HepG2 (cell line): ENCODE measurements around the gene C1QTNF12. TPM values are rescaled to one million over a fixed set of nuclear protein-coding genes. Genes with fewer than 3 reads are reported as not detected.

ENCODE experiments used
- CBX5 ChIP-seq: sonication (generic); formaldehyde crosslinking; IDR thresholded peaks from 2 replicates; pipeline ENCODE4 v1.4.0; 2020; ENCODE audit warnings: missing genetic modification reagents, borderline replicate concordance
- HOXA3 ChIP-seq: sonication (generic); formaldehyde crosslinking; IDR thresholded peaks from 2 replicates; pipeline ENCODE4 v1.5.0; 2020; ENCODE audit warnings: missing genetic modification reagents
- KDM5B ChIP-seq: sonication (generic); formaldehyde crosslinking; IDR thresholded peaks from 2 replicates; pipeline ENCODE4 v1.4.0; 2020; ENCODE audit warnings: missing genetic modification reagents, mild to moderate bottlenecking, borderline replicate concordance
- MYC ChIP-seq: sonication (generic); formaldehyde crosslinking; IDR thresholded peaks from 2 replicates; pipeline ENCODE4 v1.9.0; 2021; ENCODE audit warnings: missing genetic modification reagents, borderline replicate concordance
- NKX3-1 ChIP-seq: sonication (generic); formaldehyde crosslinking; IDR thresholded peaks from 2 replicates; pipeline ENCODE4 v1.5.0; 2020; ENCODE audit warnings: missing genetic modification reagents
- NRL ChIP-seq: sonication (generic); formaldehyde crosslinking; IDR thresholded peaks from 2 replicates; pipeline ENCODE4 v1.5.0; 2020; ENCODE audit warnings: missing genetic modification reagents, mild to moderate bottlenecking, moderate library complexity, borderline replicate concordance
- SAFB2 ChIP-seq: sonication (generic); formaldehyde crosslinking; IDR thresholded peaks from 2 replicates; pipeline ENCODE4 v1.5.1; 2020; ENCODE audit warnings: missing genetic modification reagents, low read depth, mild to moderate bottlenecking, borderline replicate concordance
- SOX6 ChIP-seq, 2 experiments: fragments of 450-650 bp in 1 of 2; sonication (generic) in 1 of 2; formaldehyde crosslinking in 1 of 2; IDR thresholded peaks; 2 replicates each; pipeline versions ENCODE4 v1.4.0 to v1.6.1; 2017 to 2020; ENCODE audit warnings: antibody characterized with exemption in 1 of 2, mild to moderate bottlenecking in 1 of 2, missing genetic modification reagents in 1 of 2
- SYNCRIP ChIP-seq: fragments of 200-400 bp; formaldehyde crosslinking; IDR thresholded peaks from 2 replicates; pipeline ENCODE4 v1.6.1; 2018; ENCODE audit warnings: mild to moderate bottlenecking, low read depth, low read length; ENCODE audit not compliant: insufficient read depth
- ZNF550 ChIP-seq: sonication (generic); formaldehyde crosslinking; IDR thresholded peaks from 2 replicates; pipeline ENCODE4 v1.4.0; 2020; ENCODE audit warnings: mild to moderate bottlenecking, missing genetic modification reagents, borderline replicate concordance
- ZNF816 ChIP-seq: sonication (generic); formaldehyde crosslinking; IDR thresholded peaks from 2 replicates; pipeline ENCODE4 v1.8.0; 2022; ENCODE audit warnings: missing genetic modification reagents, mild to moderate bottlenecking, borderline replicate concordance
- polyA plus RNA-seq, 8 experiments: library from polyadenylated mRNA; depleted of rRNA in 3 of 8; stranded (reverse) in 7 of 8; unstranded in 1 of 8; fragments of >200 nt; fragmentation: Illumina TruSeq in 4 of 8; extraction: Trizol in 4 of 8; gene quantifications; 2 replicates each; pipeline versions ENCODE4 v1.2.1 to v1.2.3, GENCODE V29; 2011 to 2016; ENCODE audit warnings: low read depth in 4 of 8, missing spikeins in 1 of 8, mixed read lengths in 1 of 8; ENCODE audit not compliant: insufficient read depth in 1 of 8
- total RNA-seq, 5 experiments: library from RNA; depleted of rRNA; stranded (reverse); fragments of >200 nt; fragmentation: Illumina TruSeq; extraction: Trizol; gene quantifications; 2 replicates each; pipeline ENCODE4 v1.2.3, GENCODE V29; 2016; ENCODE audit warnings: low read depth in 1 of 5
- TF ChIP-seq, protein P1 (sequence below): sonication (generic); formaldehyde crosslinking; IDR thresholded peaks from 2 replicates; pipeline ENCODE4 v1.5.0; 2020; ENCODE audit warnings: mild to moderate bottlenecking, missing genetic modification reagents
- TF ChIP-seq, protein P2 (sequence below): sonication (generic); formaldehyde crosslinking; IDR thresholded peaks from 2 replicates; pipeline ENCODE4 v1.5.1; 2020; ENCODE audit warnings: mild to moderate bottlenecking, missing genetic modification reagents, moderate library complexity
- TF ChIP-seq, protein P3 (sequence below): sonication (generic); formaldehyde crosslinking; IDR thresholded peaks from 2 replicates; pipeline ENCODE4 v1.4.0; 2020; ENCODE audit warnings: missing genetic modification reagents
- TF ChIP-seq, protein P4 (sequence below): sonication (generic); formaldehyde crosslinking; IDR thresholded peaks from 2 replicates; pipeline ENCODE4 v1.5.1; 2020; ENCODE audit warnings: missing genetic modification reagents, mild to moderate bottlenecking, borderline replicate concordance

The C1QTNF12 gene
- total and polyA plus RNA-seq, 2 of the 13 experiments (the other 11 are each of a cell fraction or from before 2014, with no cell fraction given), result 0.18 to 0.64 TPM

DNA sequence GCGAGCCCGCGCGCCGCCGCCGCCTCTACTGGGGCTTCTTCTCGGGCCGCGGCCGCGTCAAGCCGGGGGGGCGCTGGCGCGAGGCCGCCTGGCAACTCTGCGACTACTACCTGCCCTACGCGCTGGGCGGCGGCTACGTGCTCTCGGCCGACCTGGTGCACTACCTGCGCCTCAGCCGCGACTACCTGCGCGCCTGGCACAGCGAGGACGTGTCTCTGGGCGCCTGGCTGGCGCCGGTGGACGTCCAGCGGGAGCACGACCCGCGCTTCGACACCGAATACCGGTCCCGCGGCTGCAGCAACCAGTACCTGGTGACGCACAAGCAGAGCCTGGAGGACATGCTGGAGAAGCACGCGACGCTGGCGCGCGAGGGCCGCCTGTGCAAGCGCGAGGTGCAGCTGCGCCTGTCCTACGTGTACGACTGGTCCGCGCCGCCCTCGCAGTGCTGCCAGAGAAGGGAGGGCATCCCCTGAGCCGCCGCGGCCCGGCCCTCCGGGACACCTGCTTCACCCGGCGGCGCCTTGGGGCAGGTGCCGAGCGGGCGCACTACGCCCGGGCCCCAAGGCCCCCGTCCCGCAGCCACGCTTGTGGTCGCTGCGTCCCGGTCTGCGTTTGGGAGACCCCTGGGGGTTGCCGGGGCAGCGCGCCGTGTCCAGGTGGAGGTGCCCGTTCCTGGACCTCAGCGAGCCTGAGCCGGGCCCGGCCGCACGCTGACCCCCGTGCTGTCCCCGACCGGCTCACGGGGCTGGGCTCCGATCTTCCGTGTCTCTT is 13.5 kb downstream of the C1QTNF12 start (continued):
- no peak for TF ChIP-seq NKX3-1
- TF ChIP-seq, protein P1, sequence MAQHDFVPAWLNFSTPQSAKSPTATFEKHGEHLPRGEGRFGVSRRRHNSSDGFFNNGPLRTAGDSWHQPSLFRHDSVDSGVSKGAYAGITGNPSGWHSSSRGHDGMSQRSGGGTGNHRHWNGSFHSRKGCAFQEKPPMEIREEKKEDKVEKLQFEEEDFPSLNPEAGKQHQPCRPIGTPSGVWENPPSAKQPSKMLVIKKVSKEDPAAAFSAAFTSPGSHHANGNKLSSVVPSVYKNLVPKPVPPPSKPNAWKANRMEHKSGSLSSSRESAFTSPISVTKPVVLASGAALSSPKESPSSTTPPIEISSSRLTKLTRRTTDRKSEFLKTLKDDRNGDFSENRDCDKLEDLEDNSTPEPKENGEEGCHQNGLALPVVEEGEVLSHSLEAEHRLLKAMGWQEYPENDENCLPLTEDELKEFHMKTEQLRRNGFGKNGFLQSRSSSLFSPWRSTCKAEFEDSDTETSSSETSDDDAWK (CRISPR knock-in tag), result no peak
- TF ChIP-seq ZNF550 (CRISPR knock-in tag), result no peak
- peak; percentile 34; the same call in 1 of the 2 replicates for TF ChIP-seq NRL (CRISPR knock-in tag)
- TF ChIP-seq, protein P2, sequence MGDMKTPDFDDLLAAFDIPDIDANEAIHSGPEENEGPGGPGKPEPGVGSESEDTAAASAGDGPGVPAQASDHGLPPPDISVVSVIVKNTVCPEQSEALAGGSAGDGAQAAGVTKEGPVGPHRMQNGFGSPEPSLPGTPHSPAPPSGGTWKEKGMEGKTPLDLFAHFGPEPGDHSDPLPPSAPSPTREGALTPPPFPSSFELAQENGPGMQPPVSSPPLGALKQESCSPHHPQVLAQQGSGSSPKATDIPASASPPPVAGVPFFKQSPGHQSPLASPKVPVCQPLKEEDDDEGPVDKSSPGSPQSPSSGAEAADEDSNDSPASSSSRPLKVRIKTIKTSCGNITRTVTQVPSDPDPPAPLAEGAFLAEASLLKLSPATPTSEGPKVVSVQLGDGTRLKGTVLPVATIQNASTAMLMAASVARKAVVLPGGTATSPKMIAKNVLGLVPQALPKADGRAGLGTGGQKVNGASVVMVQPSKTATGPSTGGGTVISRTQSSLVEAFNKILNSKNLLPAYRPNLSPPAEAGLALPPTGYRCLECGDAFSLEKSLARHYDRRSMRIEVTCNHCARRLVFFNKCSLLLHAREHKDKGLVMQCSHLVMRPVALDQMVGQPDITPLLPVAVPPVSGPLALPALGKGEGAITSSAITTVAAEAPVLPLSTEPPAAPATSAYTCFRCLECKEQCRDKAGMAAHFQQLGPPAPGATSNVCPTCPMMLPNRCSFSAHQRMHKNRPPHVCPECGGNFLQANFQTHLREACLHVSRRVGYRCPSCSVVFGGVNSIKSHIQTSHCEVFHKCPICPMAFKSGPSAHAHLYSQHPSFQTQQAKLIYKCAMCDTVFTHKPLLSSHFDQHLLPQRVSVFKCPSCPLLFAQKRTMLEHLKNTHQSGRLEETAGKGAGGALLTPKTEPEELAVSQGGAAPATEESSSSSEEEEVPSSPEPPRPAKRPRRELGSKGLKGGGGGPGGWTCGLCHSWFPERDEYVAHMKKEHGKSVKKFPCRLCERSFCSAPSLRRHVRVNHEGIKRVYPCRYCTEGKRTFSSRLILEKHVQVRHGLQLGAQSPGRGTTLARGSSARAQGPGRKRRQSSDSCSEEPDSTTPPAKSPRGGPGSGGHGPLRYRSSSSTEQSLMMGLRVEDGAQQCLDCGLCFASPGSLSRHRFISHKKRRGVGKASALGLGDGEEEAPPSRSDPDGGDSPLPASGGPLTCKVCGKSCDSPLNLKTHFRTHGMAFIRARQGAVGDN (CRISPR knock-in tag), result peak; percentile 10; the same call in 1 of the 2 replicates
- TF ChIP-seq SAFB2 (CRISPR knock-in tag), result 0 out of 2 replicates have a peak, but pooled peaks have one; percentile 14
- no peak for TF ChIP-seq SOX6 (IDR thresholded peaks at IDR 0.05)
- no peak for TF ChIP-seq SOX6 (CRISPR knock-in tag; IDR thresholded peaks at IDR 0.05)
- 0 out of 2 replicates have a peak, but pooled peaks have one; percentile 16 for TF ChIP-seq KDM5B (CRISPR knock-in tag)
- 0 out of 2 replicates have a peak, but pooled peaks have one; percentile 29 for TF ChIP-seq HOXA3
- no peak for TF ChIP-seq ZNF816 (CRISPR knock-in tag)
- TF ChIP-seq, protein P3, sequence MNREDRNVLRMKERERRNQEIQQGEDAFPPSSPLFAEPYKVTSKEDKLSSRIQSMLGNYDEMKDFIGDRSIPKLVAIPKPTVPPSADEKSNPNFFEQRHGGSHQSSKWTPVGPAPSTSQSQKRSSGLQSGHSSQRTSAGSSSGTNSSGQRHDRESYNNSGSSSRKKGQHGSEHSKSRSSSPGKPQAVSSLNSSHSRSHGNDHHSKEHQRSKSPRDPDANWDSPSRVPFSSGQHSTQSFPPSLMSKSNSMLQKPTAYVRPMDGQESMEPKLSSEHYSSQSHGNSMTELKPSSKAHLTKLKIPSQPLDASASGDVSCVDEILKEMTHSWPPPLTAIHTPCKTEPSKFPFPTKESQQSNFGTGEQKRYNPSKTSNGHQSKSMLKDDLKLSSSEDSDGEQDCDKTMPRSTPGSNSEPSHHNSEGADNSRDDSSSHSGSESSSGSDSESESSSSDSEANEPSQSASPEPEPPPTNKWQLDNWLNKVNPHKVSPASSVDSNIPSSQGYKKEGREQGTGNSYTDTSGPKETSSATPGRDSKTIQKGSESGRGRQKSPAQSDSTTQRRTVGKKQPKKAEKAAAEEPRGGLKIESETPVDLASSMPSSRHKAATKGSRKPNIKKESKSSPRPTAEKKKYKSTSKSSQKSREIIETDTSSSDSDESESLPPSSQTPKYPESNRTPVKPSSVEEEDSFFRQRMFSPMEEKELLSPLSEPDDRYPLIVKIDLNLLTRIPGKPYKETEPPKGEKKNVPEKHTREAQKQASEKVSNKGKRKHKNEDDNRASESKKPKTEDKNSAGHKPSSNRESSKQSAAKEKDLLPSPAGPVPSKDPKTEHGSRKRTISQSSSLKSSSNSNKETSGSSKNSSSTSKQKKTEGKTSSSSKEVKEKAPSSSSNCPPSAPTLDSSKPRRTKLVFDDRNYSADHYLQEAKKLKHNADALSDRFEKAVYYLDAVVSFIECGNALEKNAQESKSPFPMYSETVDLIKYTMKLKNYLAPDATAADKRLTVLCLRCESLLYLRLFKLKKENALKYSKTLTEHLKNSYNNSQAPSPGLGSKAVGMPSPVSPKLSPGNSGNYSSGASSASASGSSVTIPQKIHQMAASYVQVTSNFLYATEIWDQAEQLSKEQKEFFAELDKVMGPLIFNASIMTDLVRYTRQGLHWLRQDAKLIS (CRISPR knock-in tag), result no peak
- TF ChIP-seq, protein P4, sequence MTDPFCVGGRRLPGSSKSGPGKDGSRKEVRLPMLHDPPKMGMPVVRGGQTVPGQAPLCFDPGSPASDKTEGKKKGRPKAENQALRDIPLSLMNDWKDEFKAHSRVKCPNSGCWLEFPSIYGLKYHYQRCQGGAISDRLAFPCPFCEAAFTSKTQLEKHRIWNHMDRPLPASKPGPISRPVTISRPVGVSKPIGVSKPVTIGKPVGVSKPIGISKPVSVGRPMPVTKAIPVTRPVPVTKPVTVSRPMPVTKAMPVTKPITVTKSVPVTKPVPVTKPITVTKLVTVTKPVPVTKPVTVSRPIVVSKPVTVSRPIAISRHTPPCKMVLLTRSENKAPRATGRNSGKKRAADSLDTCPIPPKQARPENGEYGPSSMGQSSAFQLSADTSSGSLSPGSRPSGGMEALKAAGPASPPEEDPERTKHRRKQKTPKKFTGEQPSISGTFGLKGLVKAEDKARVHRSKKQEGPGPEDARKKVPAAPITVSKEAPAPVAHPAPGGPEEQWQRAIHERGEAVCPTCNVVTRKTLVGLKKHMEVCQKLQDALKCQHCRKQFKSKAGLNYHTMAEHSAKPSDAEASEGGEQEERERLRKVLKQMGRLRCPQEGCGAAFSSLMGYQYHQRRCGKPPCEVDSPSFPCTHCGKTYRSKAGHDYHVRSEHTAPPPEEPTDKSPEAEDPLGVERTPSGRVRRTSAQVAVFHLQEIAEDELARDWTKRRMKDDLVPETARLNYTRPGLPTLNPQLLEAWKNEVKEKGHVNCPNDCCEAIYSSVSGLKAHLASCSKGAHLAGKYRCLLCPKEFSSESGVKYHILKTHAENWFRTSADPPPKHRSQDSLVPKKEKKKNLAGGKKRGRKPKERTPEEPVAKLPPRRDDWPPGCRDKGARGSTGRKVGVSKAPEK (CRISPR knock-in tag), result no peak
- no peak for TF ChIP-seq SYNCRIP
- TF ChIP-seq CBX5 (CRISPR knock-in tag), result no peak
- no peak; the same call in 1 of the 2 replicates for TF ChIP-seq MYC (CRISPR knock-in tag)
